ENCODE measurements around the gene SERINC3.

- TF ChIP-seq CTCF (IDR thresholded peaks at IDR 0.05; ENCODE audit: insufficient read depth, low read depth, low read length) (no peak), EZH2 (IDR thresholded peaks at IDR 0.05; ENCODE audit: insufficient read depth, low read length) (no peak)
These were observed 70.9 kb downstream of the SERINC3 start for GRCh38 chr20:44450903-44451450.

All from astrocyte (in vitro differentiated cells and primary cell).